ENCODE data around the gene SLC1A7. TPM values are rescaled to one million over a fixed set of nuclear protein-coding genes. Genes with fewer than 3 reads are reported as not detected.

SLC1A7 gene
- total and polyA plus RNA-seq, 2 experiments from 2014 or later = not detected

DNA sequence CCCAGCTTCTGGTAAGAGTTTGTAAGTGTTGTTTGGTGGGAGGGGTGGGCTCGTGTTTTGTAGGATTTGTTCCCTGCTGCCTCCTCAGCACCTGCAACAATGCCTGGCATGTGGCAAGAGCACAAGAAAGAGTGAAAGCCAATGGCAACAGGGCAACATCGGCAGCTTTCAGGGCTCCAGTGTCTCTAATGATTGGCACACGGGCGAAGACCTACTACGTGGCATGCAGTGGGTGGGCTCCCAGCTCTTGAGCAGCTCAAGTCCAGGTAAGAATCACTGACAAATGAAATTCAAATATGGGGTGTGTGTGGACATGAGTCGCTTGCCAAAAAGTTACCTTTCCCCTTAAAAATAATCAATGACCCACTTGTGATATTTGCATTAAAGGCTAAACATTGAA, 23.9 kb upstream of the SLC1A7 start:
- Histone ChIP-seq H4K20me1 (replicated peaks; ENCODE audit: insufficient read depth) (no peaks in the 10 kb centered on the region), H3K79me2 (replicated peaks; ENCODE audit: insufficient read depth) (no peaks in the 10 kb centered on the region), H3K9me2 (ENCODE audit: insufficient read depth) (no peaks in the 10 kb centered on the region), H3K4me2 (no peak overlapping the region), H3K4me1 (ENCODE audit: insufficient read depth) (peaks cover 28% of the 10 kb centered on the region), H3F3A (replicated peaks; ENCODE audit: low read depth) (0 out of 2 replicates have a peak, but pooled peaks cover 3% of the 10 kb centered on the region), H3K27me3 (ENCODE audit: insufficient read depth) (no peaks in the 10 kb centered on the region), H2AFZ (no peak overlapping the region), H3K36me3 (ENCODE audit: insufficient read depth) (no peaks in the 10 kb centered on the region), H3K4me3 (no peak overlapping the region), H3K27ac (ENCODE audit: low read depth) (no peak overlapping the region)
- Mint-ChIP-seq H3K36me3 (ENCODE audit: low read depth) (no peaks in the 10 kb centered on the region), H3K4me3 (no peak overlapping the region), H3K27ac (no peak overlapping the region), H3K9me3 (no peaks in the 10 kb centered on the region), H3K4me1 (peaks cover 26% of the 10 kb centered on the region), H3K27me3 (ENCODE audit: insufficient read depth, low read depth, poor library complexity) (peaks cover 7% of the 10 kb centered on the region)
- TF ChIP-seq, protein P1, sequence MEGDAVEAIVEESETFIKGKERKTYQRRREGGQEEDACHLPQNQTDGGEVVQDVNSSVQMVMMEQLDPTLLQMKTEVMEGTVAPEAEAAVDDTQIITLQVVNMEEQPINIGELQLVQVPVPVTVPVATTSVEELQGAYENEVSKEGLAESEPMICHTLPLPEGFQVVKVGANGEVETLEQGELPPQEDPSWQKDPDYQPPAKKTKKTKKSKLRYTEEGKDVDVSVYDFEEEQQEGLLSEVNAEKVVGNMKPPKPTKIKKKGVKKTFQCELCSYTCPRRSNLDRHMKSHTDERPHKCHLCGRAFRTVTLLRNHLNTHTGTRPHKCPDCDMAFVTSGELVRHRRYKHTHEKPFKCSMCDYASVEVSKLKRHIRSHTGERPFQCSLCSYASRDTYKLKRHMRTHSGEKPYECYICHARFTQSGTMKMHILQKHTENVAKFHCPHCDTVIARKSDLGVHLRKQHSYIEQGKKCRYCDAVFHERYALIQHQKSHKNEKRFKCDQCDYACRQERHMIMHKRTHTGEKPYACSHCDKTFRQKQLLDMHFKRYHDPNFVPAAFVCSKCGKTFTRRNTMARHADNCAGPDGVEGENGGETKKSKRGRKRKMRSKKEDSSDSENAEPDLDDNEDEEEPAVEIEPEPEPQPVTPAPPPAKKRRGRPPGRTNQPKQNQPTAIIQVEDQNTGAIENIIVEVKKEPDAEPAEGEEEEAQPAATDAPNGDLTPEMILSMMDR (conservative IDR thresholded peaks at IDR 0.05; ENCODE audit: low read depth in 2 of 2) = no peak
- TF ChIP-seq, protein P2, sequence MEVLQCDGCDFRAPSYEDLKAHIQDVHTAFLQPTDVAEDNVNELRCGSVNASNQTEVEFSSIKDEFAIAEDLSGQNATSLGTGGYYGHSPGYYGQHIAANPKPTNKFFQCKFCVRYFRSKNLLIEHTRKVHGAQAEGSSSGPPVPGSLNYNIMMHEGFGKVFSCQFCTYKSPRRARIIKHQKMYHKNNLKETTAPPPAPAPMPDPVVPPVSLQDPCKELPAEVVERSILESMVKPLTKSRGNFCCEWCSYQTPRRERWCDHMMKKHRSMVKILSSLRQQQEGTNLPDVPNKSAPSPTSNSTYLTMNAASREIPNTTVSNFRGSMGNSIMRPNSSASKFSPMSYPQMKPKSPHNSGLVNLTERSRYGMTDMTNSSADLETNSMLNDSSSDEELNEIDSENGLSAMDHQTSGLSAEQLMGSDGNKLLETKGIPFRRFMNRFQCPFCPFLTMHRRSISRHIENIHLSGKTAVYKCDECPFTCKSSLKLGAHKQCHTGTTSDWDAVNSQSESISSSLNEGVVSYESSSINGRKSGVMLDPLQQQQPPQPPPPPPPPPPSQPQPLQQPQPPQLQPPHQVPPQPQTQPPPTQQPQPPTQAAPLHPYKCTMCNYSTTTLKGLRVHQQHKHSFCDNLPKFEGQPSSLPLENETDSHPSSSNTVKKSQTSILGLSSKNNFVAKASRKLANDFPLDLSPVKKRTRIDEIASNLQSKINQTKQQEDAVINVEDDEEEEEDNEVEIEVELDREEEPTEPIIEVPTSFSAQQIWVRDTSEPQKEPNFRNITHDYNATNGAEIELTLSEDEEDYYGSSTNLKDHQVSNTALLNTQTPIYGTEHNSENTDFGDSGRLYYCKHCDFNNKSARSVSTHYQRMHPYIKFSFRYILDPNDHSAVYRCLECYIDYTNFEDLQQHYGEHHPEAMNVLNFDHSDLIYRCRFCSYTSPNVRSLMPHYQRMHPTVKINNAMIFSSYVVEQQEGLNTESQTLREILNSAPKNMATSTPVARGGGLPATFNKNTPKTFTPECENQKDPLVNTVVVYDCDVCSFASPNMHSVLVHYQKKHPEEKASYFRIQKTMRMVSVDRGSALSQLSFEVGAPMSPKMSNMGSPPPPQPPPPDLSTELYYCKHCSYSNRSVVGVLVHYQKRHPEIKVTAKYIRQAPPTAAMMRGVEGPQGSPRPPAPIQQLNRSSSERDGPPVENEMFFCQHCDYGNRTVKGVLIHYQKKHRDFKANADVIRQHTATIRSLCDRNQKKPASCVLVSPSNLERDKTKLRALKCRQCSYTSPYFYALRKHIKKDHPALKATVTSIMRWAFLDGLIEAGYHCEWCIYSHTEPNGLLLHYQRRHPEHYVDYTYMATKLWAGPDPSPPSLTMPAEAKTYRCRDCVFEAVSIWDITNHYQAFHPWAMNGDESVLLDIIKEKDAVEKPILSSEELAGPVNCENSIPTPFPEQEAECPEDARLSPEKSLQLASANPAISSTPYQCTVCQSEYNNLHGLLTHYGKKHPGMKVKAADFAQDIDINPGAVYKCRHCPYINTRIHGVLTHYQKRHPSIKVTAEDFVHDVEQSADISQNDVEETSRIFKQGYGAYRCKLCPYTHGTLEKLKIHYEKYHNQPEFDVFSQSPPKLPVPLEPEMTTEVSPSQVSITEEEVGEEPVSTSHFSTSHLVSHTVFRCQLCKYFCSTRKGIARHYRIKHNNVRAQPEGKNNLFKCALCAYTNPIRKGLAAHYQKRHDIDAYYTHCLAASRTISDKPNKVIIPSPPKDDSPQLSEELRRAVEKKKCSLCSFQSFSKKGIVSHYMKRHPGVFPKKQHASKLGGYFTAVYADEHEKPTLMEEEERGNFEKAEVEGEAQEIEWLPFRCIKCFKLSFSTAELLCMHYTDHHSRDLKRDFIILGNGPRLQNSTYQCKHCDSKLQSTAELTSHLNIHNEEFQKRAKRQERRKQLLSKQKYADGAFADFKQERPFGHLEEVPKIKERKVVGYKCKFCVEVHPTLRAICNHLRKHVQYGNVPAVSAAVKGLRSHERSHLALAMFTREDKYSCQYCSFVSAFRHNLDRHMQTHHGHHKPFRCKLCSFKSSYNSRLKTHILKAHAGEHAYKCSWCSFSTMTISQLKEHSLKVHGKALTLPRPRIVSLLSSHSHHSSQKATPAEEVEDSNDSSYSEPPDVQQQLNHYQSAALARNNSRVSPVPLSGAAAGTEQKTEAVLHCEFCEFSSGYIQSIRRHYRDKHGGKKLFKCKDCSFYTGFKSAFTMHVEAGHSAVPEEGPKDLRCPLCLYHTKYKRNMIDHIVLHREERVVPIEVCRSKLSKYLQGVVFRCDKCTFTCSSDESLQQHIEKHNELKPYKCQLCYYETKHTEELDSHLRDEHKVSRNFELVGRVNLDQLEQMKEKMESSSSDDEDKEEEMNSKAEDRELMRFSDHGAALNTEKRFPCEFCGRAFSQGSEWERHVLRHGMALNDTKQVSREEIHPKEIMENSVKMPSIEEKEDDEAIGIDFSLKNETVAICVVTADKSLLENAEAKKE (CRISPR knock-in tag; IDR thresholded peaks at IDR 0.05) = no peak
- TF ChIP-seq, protein P3, sequence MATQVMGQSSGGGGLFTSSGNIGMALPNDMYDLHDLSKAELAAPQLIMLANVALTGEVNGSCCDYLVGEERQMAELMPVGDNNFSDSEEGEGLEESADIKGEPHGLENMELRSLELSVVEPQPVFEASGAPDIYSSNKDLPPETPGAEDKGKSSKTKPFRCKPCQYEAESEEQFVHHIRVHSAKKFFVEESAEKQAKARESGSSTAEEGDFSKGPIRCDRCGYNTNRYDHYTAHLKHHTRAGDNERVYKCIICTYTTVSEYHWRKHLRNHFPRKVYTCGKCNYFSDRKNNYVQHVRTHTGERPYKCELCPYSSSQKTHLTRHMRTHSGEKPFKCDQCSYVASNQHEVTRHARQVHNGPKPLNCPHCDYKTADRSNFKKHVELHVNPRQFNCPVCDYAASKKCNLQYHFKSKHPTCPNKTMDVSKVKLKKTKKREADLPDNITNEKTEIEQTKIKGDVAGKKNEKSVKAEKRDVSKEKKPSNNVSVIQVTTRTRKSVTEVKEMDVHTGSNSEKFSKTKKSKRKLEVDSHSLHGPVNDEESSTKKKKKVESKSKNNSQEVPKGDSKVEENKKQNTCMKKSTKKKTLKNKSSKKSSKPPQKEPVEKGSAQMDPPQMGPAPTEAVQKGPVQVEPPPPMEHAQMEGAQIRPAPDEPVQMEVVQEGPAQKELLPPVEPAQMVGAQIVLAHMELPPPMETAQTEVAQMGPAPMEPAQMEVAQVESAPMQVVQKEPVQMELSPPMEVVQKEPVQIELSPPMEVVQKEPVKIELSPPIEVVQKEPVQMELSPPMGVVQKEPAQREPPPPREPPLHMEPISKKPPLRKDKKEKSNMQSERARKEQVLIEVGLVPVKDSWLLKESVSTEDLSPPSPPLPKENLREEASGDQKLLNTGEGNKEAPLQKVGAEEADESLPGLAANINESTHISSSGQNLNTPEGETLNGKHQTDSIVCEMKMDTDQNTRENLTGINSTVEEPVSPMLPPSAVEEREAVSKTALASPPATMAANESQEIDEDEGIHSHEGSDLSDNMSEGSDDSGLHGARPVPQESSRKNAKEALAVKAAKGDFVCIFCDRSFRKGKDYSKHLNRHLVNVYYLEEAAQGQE (IDR thresholded peaks at IDR 0.05; ENCODE audit: unreplicated experiment) = no peak
- TF ChIP-seq EZH2 (IDR thresholded peaks at IDR 0.05; ENCODE audit: low read depth, unreplicated experiment) (no peak), CREB1 (CRISPR knock-in tag; IDR thresholded peaks at IDR 0.05; ENCODE audit: low read depth) (no peak), POLR2AphosphoS5 (IDR thresholded peaks at IDR 0.05; ENCODE audit: low read depth) (no peak)
- TF ChIP-seq, protein P4, sequence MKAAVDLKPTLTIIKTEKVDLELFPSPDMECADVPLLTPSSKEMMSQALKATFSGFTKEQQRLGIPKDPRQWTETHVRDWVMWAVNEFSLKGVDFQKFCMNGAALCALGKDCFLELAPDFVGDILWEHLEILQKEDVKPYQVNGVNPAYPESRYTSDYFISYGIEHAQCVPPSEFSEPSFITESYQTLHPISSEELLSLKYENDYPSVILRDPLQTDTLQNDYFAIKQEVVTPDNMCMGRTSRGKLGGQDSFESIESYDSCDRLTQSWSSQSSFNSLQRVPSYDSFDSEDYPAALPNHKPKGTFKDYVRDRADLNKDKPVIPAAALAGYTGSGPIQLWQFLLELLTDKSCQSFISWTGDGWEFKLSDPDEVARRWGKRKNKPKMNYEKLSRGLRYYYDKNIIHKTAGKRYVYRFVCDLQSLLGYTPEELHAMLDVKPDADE (IDR thresholded peaks at IDR 0.05) = no peak
- DNase-seq (ENCODE audit: low spot score) (no peak), ATAC-seq (no peak)
